Measurements from ENCODE around the gene RAD52.

The RAD52 gene
- long read RNA-seq, donor 1, transcript RAD52-213 (2 exons, 399 nt): major isoform, 5 of 5 reads
- long read RNA-seq, donor 1, partial matches to known transcripts: 0 of 5 reads
- long read RNA-seq, donor 1, other reads (novel, unspliced or antisense): 0 of 5 reads
- long read RNA-seq, donor 2, partial matches to known transcripts: 0 of 1 reads
- long read RNA-seq, donor 2, other reads (novel, unspliced or antisense): 0 of 1 reads
- long read RNA-seq, donor 3, partial matches to known transcripts: 10 of 12 reads
- long read RNA-seq, donor 3, other reads (novel, unspliced or antisense): 0 of 12 reads
- long read RNA-seq, donor 4, transcript RAD52-213 (2 exons, 399 nt): major isoform, 5 of 5 reads
- long read RNA-seq, donor 4, partial matches to known transcripts: 0 of 5 reads
- long read RNA-seq, donor 4, other reads (novel, unspliced or antisense): 0 of 5 reads
- long read RNA-seq, donor 5, partial matches to known transcripts: 0 of 1 reads
- long read RNA-seq, donor 5, other reads (novel, unspliced or antisense): 0 of 1 reads
- long read RNA-seq, donor 6, partial matches to known transcripts: 0 of 4 reads
- long read RNA-seq, donor 6, other reads (novel, unspliced or antisense): 0 of 4 reads
- long read RNA-seq, donor 7, partial matches to known transcripts: 0 of 3 reads
- long read RNA-seq, donor 7, other reads (novel, unspliced or antisense): 0 of 3 reads
- long read RNA-seq, donor 8, partial matches to known transcripts: 0 of 4 reads
- long read RNA-seq, donor 8, other reads (novel, unspliced or antisense): 0 of 4 reads

DNA sequence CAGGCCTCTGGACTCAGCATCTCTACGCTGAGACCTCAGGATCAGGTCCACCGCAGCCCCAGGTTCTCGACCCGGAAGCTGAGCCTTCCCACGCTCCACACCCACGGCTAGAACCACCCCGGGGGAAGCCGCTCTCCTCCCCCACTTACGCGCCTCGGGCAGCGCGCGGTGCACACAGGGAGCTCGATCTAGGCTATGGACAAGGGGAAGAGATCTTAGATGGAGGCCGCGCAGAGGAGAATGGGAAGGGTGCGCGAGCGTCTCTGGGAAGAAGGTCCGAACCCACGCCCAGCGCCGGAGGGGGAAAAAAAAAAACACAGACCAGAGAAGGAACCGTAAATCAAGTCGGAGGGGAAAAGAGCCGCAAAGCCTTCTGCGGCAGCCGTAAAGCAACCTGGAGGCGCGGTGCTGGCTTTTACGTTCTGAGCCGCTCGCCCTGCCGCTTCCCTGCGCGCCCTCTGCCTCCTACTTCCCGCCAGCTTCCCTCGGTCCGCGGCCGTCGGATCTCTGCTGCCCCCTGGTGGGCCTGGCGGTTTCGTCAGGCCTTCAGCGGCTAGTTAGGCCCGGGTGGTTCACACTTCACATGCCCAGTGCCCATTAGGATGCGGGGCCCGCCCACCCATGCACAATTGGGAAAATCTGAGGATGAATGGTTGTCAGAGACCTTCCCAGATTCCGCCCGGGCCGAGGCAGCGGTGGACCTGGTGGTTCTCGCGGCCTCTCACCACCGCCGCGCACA lies at the start of gene RAD52:
TSS of gene RAD52 (minus strand) at position 242 of the 739 bp plus-strand sequence. CDS start 16,636 bp downstream, outside the sequence.
- DNase-seq: peak; percentile 97

DNA sequence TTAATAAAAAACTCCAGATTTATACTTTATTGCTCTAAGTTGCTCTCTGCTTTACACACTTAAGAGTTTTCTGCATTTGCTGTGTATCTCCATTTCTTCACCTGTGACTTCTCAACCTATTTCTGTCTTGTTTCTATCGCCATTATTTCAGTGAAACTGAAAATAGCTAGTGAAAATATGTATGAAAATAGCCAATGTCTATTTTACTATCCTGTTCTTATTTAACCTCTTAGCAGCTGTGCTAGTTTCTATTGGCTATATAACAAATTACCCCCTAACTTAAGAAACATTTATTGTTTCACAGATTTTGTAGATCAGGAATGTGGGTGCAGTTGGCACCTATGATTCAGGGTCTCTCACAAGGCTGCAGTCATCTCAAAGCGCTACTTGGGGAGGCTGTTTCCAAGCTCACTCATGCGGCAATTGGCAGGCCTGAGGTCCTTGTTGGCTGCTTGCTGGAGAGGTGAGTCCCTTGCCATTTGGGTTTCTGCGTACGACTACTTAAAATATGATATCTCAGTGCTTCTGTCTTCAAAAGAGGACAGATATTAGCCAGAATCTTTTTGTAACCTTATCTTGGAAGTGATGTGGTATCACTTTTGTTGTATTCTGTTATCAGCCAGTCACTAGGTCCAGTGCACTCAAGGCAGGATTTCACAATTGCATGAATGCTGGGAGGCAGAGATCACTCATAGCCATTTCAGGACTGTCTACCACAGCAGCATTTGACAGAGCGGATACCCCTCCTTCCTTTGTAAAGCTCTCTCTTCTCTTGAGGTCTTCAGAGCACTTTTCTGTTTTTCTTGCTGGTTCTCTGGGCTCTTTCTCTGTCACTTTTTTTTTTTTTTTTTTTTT lies 48.8 kb upstream of the RAD52 start:
- DNase-seq: no peak

DNA sequence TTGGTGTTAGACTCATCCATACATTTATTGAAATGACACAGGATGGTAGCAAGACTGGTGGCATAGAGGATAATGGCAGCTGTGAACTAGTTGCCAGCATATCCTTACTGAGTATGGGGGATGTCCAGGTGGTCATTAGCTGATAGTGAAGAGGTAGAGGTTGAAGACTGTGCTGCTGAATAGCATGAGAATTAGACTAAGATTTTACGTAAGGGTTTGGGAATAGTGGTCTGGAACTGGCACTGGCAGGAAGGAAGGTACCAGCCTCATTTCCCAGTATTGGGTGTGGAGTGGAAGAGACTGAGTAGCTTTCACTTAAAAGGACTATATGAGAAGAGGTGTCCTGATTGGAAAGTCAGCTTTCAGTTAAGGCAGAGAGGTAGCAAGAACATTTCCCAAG lies 48.0 kb upstream of the RAD52 start:
- DNase-seq: no peak

GRCh38 chr12:996881-997280 lies 47.4 kb upstream of the RAD52 start:
- no peak for DNase-seq

GRCh38 chr12:992647-993046 lies 43.2 kb upstream of the RAD52 start:
- no peak for DNase-seq

DNA sequence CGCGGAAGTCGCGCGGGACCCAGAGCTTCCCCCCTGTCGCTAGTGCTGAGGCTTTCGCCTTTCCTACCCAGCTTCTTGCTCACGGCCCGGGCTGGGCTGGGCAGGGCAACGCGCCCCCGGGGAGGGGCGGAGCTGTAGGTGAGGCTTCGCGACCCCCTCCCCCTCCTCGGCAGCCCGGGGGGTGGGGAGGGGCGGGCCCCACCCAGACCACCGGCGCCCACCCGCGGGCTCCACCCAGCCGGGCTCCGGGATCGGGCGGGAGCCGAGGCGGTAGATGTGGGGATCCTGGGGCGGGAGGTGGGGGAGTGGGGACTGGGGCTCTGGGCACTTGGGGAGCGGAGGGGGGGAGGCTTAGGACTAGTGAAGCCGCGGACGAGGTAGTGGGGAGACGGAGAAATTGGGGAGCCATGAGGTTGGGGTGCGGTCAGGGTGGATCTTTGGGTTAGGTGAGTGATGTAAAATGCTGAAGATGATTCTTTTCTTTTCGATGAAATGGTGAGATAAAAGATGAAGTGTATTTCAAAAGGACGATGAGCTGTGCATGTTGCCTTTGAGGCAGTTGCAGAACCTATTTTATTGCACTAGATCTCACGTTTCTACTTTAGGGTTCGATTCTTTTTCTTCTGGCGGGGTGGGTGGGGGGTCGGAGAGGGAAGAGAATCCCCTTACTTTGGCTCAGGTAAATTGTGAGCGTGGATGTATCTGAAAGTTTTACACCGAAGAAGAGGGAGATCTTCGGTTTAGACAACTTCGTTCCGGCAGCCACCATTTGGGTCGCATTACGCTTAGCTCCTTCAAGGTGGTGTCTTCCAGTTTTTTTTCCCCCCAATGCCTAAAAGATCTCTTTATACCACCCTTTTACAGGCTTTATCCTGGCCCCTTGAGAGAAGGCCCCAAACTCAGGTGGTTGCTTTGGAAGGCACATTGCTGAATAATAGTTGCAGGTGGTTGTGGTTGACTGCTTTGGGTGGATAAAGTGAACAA lies 42.1 kb upstream of the RAD52 start:
- peak; percentile 87 for DNase-seq

- DNase-seq: peak; percentile 100
These were observed 41.3 kb upstream of the RAD52 start, which contains the start of gene ERC1 for GRCh38 chr12:990661-991349. TSS of gene ERC1 (plus strand) at chr12:991223. CDS start at chr12:1027904, 36,681 bp downstream.

- DNase-seq: peak; percentile 52
These were observed 40.5 kb upstream of the RAD52 start for GRCh38 chr12:989751-990660.

DNA sequence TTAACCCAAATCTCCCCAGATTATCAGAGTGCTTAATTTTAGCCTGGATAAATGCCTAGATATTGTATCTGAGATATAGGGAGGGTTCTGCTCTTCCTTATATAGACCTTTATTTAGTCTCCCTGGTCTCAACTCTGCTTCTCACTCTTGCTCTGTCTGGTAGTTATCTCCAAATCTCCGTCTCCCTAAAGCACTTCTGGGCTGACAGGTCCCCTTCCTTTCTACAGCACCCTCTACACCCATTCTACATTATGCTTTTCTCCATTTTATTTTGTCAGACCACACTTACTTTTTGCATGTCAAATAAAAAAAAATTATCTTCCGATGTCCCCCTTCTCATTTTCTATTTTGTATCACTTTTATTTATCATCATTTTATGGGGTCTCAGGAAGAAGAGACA lies 39.6 kb upstream of the RAD52 start:
- DNase-seq: no peak

GRCh38 chr12:988646-989045 lies 39.2 kb upstream of the RAD52 start:
- no peak for DNase-seq

DNA sequence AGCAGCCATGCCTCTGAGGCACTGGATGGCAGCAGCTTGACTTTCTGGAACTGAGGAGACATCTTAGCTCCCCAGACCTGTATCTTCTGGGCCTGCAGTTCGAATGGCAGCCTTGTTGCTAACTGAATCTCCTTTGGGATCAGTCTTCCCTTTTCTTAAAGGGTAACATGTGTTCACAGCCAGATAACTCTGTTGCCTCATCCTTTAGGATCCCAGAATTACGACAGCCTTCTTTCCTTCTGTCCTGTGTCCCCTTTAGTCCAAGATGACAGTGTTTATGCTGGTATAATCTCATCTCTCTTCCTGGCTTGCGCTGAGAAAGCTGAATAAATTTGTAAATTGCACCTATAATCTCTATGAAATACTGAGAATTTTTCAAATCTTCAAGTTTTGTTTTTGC lies 32.5 kb upstream of the RAD52 start:
- no peak for DNase-seq

- DNase-seq: no peak
These were observed 31.8 kb upstream of the RAD52 start for GRCh38 chr12:981176-981828.

DNA sequence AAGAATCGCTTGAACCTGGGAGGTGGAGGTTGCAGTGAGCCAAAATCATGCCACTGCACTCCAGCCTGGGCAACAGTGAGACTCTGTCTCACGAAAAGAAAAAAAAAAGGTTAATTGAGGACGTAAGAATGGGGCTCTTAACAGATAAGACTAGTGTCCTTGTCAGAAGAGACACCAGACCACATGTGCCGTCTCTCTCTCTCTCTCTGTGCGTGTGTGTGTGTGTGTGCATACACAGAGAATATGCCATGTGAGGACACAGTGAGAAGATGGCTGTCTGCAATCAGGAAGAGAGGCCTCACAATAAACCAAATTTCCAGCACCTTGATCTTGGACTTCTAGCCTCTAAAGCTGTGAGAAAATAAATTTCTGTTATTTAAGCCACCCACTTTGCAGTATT lies 29.9 kb upstream of the RAD52 start:
- DNase-seq: no peak

- no peak for DNase-seq
These were observed 27.7 kb upstream of the RAD52 start for GRCh38 chr12:977156-977555.

DNA sequence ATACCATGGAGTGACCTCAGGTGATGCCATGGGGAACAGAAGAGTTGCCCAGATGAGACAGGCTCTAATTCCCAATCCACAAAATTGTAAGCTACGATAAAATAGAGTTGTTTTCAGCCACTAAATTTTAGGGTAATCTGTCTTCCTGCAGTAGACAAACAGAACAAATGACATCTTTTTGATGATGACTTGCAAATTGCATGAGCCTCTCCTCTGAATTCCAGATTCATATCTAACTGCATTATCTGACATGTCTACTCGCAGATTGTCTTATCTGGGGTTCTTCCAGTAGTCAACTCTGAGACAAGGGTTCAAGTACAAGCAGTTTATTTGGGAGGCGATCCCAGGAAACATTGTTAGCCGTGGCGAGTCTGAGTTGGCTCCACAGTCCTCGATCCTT lies 27.1 kb upstream of the RAD52 start:
- no peak for DNase-seq

- no peak for DNase-seq
These were observed 24.9 kb upstream of the RAD52 start for GRCh38 chr12:974271-974862.

GRCh38 chr12:971991-972390 lies 22.5 kb upstream of the RAD52 start:
- DNase-seq: no peak

DNA sequence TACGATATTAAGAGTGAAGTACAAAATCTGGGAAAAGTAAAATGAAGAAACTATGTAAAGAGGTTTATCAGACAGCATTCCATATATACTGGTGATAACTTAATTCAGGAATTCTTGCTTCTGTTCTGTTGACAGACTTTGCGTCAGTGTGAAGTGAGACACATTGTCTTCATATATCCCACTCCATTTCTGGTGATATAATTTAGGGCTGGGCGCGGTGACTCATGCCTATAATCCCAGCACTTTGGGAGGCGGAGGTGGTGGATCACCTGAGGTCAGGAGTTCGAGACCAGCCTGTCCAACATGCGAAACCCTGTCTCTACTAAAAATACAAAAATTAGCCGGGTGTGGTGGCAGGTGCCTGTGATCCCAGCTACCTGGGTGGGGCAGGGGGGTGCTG lies 20.3 kb upstream of the RAD52 start:
- DNase-seq: no peak

Measured in right kidney (tissue), 9 donors.